T-helper 2 cell treated with Interferon-gamma antibody and Interleukin-4, amounts not matched to agents 5 μg/mL and 100 μg/mL, for 36 hours (primary cell): ENCODE measurements around the gene GXYLT1.
"Not testable (repeated sequence)": the region's sequence is repeated elsewhere in the genome, so short reads cannot be mapped to it uniquely, and the experiment has no call there.

Experiments
- DNase-seq: peaks from one replicate; pipeline ENCODE4 v3.0.0; 2021; ENCODE audit warnings: low spot score
- H3K27ac Mint-ChIP-seq: one replicate; pipeline ENCODE4 v1.8.0; 2021; ENCODE audit warnings: mild to moderate bottlenecking, mixed read lengths
- H3K27me3 Mint-ChIP-seq: one replicate; pipeline ENCODE4 v1.8.0; 2021; ENCODE audit warnings: low read depth, mixed read lengths
- H3K36me3 Mint-ChIP-seq: one replicate; pipeline ENCODE4 v1.8.0; 2021; ENCODE audit warnings: low read depth, mixed read lengths
- H3K4me1 Mint-ChIP-seq: one replicate; pipeline ENCODE4 v1.8.0; 2021; ENCODE audit warnings: low read depth, mixed read lengths
- H3K4me3 Mint-ChIP-seq: one replicate; pipeline ENCODE4 v1.8.0; 2022; ENCODE audit warnings: mild to moderate bottlenecking, moderate library complexity, mixed read lengths
- H3K9me3 Mint-ChIP-seq: one replicate; pipeline ENCODE4 v1.8.0; 2021; ENCODE audit warnings: mixed read lengths

GXYLT1 gene

DNA sequence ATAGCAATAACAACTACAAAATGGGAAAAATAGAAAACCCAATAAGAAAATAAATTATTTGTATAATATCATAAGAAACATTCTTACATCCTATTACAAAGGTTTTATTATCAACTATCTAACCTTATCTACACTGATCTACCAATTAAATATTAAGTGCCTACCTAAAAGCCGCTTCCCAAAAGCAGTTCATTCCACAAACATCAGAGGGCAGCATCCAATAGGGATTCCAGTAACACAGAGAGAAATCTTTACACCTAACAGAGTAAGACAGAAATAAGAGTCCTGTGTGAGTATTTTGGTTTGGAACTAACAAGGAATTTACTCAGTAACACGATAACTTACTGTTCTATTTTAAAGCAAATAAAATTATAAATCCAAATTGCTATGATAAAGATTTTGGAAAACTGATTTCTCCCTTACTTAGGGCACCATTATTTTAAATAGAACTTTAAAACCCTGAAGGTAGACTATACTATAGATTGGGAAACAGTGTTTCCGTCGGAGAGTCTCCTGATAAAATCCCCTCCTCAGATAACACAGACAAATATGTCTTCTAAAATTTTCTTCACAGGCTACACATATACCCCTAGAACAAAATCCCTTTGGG, 15.0 kb downstream of the GXYLT1 start:
- no peak overlapping the region for H3K27ac Mint-ChIP-seq
- H3K36me3 Mint-ChIP-seq, result no peaks in the 10 kb centered on the region
- H3K4me3 Mint-ChIP-seq, result no peak overlapping the region
- no peak for DNase-seq
- H3K27me3 Mint-ChIP-seq, result no peaks in the 10 kb centered on the region
- H3K4me1 Mint-ChIP-seq, result peaks cover 6% of the 10 kb centered on the region
- no peaks in the 10 kb centered on the region for H3K9me3 Mint-ChIP-seq

DNA sequence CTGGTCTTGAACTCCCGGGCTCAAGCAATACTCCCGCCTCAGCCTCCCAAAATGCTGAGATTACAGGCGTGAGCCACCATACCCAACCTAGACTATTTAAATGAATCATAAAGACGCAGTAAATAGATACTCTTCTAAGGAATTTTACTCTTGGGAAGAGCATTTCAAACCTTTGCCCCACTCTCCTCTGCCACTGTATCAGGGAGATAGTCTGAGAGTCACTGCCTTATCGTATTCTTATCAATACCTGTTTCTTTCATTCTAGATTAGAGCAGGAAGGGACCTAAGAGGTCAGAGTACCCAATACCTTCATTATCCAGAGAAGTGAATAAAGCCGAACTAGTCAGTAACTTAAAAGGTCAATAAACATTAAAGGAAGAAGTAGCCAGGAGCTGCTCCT, 15.8 kb downstream of the GXYLT1 start:
- Mint-ChIP-seq H3K27me3 (no peaks in the 10 kb centered on the region), H3K9me3 (no peaks in the 10 kb centered on the region), H3K27ac (no peak overlapping the region), H3K4me3 (no peak overlapping the region), H3K4me1 (peaks cover 6% of the 10 kb centered on the region), H3K36me3 (no peaks in the 10 kb centered on the region)
- DNase-seq, result no peak

DNA sequence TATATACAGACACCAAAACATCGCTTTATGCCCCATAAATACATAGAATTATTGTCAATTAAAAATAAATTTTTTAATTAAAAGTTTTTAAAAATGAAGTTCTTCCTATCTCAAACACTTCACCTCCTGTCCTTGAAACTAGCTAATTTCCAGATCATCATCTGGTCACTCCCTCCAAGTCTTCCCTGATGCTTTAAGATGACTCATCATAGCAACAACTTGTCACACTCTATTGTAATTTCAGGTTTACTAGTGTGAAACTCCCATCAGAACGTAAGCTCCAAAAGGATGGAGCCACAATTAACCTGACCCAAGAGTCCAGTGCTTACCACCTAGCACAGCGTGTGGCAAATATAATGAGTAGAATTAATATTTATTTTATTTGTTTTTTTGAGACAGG, 16.3 kb downstream of the GXYLT1 start:
- H3K4me1 Mint-ChIP-seq, result peaks cover 6% of the 10 kb centered on the region

DNA sequence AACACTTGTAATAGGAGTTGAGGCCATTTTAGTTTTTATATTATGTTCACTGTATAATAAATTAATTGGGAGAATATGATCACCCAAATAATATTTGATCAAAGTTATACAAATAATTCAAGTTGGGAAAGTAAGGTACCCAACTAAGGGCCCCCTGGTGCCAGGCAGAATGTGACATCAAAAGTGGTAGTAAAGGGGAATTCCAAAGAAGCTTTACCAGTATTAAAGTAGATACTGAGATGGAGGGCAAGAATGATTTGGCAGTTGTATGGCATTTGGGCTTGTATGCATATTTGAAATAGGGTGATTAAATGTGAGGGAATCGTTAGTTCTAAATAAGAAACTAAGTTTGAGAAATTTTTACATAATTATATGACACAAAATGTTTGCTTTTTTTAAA, 17.7 kb downstream of the GXYLT1 start:
- Mint-ChIP-seq H3K4me1 (peaks cover 6% of the 10 kb centered on the region), H3K36me3 (no peaks in the 10 kb centered on the region), H3K4me3 (no peak overlapping the region), H3K27me3 (no peaks in the 10 kb centered on the region), H3K9me3 (no peaks in the 10 kb centered on the region), H3K27ac (no peak overlapping the region)
- DNase-seq, result no peak

More for the DNA sequence above, 16.3 kb downstream of the GXYLT1 start:
- no peak overlapping the region for H3K4me3 Mint-ChIP-seq
- no peak overlapping the region for H3K27ac Mint-ChIP-seq
- H3K9me3 Mint-ChIP-seq, result no peaks in the 10 kb centered on the region
- H3K27me3 Mint-ChIP-seq, result no peaks in the 10 kb centered on the region
- no peaks in the 10 kb centered on the region for H3K36me3 Mint-ChIP-seq
- DNase-seq, result no peak

DNA sequence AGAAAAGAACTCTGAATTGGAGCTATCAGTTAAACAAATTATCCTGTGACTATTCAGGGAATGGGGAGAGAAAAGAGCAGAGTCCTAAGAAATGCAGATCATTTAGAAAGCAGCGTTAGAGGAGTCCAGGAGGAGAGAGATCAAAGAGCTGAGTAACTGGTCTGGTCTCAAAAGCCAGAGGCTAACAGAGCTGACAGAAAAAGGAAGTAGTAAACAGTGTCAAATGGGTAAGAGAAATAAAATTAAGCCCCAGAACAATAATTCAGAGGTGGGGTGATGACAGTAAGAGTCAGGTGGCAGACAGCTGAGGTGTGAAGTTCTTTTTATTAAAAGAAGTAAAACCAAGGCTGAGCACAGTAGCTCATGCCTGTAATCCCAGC, 19.3 kb downstream of the GXYLT1 start:
- Mint-ChIP-seq H3K27me3 (no peaks in the 10 kb centered on the region), H3K36me3 (peaks cover 2% of the 10 kb centered on the region), H3K4me1 (peaks cover 6% of the 10 kb centered on the region), H3K27ac (no peak overlapping the region), H3K9me3 (no peaks in the 10 kb centered on the region), H3K4me3 (no peak overlapping the region)
- DNase-seq, result no peak

DNA sequence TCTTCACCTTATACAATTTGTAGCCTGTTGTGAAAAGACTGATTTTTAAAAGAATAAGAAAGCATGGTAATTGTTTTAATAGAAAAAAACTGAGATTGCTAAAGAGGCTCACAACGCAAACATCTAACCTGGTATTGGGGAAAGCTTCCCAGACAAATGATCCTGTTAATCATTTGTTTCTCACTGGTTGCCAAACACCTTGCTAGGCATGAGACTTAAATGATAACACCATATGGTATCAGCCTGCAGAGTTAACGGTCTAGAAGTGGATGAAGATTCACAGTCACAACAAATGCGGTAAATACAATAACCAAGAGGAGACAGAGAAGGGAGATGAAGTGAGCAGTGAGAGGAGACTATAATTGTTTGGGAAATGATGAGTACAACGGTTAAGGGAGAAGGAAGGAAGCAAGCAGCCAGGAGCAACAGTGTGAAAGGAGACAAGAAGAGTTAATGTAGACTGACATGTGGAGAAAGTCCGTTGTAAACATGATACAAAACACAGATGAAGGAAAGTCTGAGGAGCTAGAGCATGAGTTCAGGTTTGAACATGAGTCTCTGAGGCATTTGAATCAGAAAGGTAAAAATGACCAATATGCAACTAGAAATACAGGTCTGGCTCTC, 19.8 kb downstream of the GXYLT1 start:
- Mint-ChIP-seq H3K9me3 (no peaks in the 10 kb centered on the region), H3K4me3 (no peak overlapping the region), H3K27ac (no peak overlapping the region), H3K36me3 (peaks cover 5% of the 10 kb centered on the region), H3K27me3 (no peaks in the 10 kb centered on the region), H3K4me1 (peaks cover 8% of the 10 kb centered on the region)
- DNase-seq, result no peak

DNA sequence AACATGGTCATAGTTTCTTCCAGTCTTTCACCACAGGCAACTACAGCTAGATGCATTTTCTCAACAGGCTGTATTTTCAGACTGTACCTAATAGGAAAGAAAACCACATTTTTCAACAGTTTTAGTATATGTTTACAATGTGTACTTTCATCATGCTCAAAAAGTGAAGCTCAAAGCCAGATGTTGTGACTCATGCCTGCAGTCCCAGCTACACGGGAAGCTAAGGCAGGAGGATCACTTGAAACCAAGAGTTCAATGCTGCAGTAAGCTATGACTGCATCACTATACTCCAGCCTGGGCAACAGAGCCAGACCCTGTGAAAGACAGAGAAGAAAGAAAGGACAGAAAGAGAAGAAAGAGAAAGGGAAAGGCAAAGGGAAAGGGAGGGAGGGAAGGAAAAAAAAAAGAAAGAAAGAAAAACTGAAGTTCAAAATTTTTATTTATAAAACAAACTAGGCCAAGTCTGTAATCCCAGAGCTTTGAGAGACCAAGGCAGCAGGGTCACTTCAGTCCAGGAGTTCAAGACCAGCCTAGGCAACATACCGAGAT, 25.5 kb downstream of the GXYLT1 start:
- H3K4me3 Mint-ChIP-seq, result no peak overlapping the region
- peaks cover 40% of the 10 kb centered on the region for H3K36me3 Mint-ChIP-seq
- H3K27ac Mint-ChIP-seq, result peak overlapping the region; percentile 82
- H3K9me3 Mint-ChIP-seq, result peaks cover 2% of the 10 kb centered on the region
- no peak for DNase-seq
- peaks cover 10% of the 10 kb centered on the region for H3K4me1 Mint-ChIP-seq
- H3K27me3 Mint-ChIP-seq, result no peaks in the 10 kb centered on the region

DNA sequence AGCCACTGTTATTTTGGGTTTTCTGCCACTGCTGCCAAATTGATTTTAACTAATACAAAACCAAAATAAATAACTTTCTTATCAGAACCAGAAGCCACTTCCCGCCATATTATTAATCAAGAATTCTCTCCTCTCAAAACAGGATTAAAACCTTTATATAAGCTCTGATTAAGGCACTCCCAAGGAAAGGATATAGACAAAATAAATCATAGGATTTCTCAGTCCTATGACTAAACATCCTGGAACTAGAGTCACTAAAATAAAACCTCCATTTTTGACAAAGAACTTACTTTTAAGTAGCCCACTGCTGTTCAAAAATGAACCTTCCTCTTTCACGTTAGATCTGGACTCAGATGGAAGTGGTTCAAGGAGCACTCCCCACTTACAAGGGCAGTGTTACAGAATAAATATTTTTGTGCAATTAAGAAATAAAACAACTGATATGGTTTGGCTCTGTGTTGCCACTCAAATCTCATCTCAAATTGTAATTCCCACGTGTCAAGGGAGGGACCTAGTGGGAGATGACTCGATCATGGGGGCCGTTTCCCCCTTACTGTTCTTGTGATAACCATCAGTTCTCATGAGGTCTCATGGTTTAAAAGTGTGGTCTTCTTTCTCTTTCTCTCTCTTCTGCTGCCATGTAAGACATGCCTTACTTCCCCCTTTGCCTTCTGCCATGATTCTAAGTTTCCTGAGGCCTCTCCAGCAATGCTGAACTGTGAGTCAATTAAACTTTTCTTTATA, 26.4 kb downstream of the GXYLT1 start:
- DNase-seq, result no peak
- H3K4me3 Mint-ChIP-seq, result no peak overlapping the region
- no peak overlapping the region for H3K27ac Mint-ChIP-seq
- H3K9me3 Mint-ChIP-seq, result peaks cover 7% of the 10 kb centered on the region
- no peaks in the 10 kb centered on the region for H3K27me3 Mint-ChIP-seq
- H3K36me3 Mint-ChIP-seq, result peaks cover 45% of the 10 kb centered on the region
- H3K4me1 Mint-ChIP-seq, result peaks cover 10% of the 10 kb centered on the region

DNA sequence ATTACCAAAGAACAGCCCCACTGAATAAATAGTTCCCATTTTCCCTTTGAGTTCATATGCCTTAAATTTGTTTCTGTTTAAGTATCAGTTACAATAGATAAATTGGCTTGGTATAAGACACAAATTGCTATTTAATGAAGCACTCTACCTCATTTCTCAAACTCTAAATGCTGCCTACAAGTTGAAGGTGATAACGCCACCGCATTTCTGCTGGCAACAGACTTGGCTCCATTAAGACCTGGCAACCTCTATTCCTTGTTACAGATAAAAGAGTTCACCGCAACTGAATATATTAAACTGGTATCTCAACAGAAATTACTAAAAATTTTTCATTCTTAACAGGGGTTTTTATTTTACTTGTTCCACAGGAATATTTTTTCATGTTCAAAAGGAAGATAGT, 35.6 kb downstream of the GXYLT1 start:
- no peak for DNase-seq
- no peaks in the 10 kb centered on the region for H3K4me1 Mint-ChIP-seq
- no peak overlapping the region for H3K4me3 Mint-ChIP-seq
- no peak overlapping the region for H3K27ac Mint-ChIP-seq
- no peaks in the 10 kb centered on the region for H3K27me3 Mint-ChIP-seq
- peaks cover 11% of the 10 kb centered on the region for H3K9me3 Mint-ChIP-seq
- peaks cover 33% of the 10 kb centered on the region for H3K36me3 Mint-ChIP-seq

DNA sequence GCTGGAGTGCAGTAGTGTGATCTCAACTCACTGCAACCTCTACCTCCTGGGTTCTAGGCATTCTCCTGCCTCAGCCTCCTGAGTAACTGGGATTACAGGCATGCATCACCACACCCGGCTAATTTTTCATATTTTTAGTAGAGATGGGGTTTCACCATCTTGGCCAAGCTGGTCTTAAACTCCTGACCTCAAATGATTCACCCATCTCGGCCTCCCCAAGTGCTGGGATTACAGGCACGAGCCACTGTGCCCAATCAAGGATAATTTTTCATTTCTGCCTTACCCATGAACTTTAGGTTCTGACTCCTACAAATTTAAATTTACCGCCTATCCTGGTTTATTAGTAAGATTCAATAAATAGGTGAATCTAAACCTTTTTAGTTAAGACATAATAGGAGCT, 37.9 kb downstream of the GXYLT1 start:
- peaks cover 17% of the 10 kb centered on the region for H3K36me3 Mint-ChIP-seq

DNA sequence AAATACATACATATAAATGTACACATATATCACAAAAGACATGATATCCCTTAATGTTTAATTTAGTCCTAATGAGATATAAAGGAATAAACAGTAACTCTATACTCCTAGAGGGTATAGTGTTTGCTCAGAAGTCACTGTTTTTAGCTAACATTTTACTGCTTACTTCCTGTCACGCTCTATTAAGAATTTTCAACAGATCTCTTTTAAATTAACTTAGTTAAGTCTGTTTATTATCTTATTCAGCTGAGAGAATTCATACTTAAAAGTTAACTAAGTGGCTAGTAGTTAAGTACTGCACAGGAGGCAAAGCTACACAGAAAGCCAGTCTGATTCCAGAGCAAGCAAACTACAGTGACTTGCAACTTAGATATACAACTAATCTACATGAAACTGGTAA, 39.9 kb downstream of the GXYLT1 start:
- DNase-seq, result no peak
- H3K27me3 Mint-ChIP-seq, result no peaks in the 10 kb centered on the region
- no peak overlapping the region for H3K27ac Mint-ChIP-seq
- no peak overlapping the region for H3K4me3 Mint-ChIP-seq
- H3K9me3 Mint-ChIP-seq, result no peaks in the 10 kb centered on the region
- no peaks in the 10 kb centered on the region for H3K4me1 Mint-ChIP-seq
- peaks cover 8% of the 10 kb centered on the region for H3K36me3 Mint-ChIP-seq

More for the DNA sequence above, 37.9 kb downstream of the GXYLT1 start:
- H3K27ac Mint-ChIP-seq, DNase-seq, H3K27me3 Mint-ChIP-seq, H3K4me1 Mint-ChIP-seq, H3K4me3 Mint-ChIP-seq, H3K9me3 Mint-ChIP-seq: not testable (repeated sequence)

DNA sequence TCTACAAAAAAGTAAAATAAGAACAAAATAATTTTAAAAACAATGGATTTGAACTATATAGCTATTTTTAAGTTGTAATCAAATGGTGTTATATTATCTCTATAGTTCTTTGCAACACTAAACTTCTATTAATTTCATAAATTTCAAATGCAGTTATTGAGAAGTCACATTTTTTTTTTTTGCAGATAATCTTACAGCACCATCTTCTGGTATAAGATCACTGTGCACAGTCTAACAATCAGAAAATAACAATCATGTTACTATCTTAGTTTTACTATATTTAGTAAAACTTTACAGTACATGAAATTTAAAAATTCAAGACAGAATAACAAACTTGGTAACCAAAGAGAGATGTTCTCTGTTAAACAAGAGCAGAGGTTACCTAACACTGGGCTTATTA, 40.6 kb downstream of the GXYLT1 start:
- Mint-ChIP-seq H3K27ac (no peak overlapping the region), H3K36me3 (peaks cover 7% of the 10 kb centered on the region), H3K9me3 (no peaks in the 10 kb centered on the region), H3K4me3 (no peak overlapping the region), H3K4me1 (no peaks in the 10 kb centered on the region), H3K27me3 (no peaks in the 10 kb centered on the region)
- DNase-seq, result no peak

DNA sequence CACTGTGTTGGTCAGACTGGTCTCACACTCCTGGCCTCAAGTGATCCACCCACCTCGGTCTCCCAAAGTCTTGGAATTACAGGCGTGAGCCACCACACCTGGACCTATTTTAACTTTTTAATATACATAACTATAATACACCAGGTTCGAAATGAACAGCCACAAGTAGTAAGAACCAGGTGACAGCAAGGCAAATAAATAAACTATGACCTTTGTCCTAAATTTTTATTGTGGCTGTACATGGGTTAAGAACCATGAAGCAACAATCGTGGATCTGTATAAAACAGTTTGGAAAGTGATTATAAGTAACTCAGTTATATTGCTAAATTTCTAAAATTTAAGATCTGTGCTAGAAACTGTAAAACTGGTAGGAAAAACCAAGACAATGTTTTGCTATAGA, 41.5 kb downstream of the GXYLT1 start:
- DNase-seq, result no peak
- Mint-ChIP-seq H3K27ac (no peak overlapping the region), H3K9me3 (no peaks in the 10 kb centered on the region), H3K4me1 (peaks cover 4% of the 10 kb centered on the region), H3K36me3 (peaks cover 4% of the 10 kb centered on the region), H3K27me3 (no peaks in the 10 kb centered on the region), H3K4me3 (no peak overlapping the region)

DNA sequence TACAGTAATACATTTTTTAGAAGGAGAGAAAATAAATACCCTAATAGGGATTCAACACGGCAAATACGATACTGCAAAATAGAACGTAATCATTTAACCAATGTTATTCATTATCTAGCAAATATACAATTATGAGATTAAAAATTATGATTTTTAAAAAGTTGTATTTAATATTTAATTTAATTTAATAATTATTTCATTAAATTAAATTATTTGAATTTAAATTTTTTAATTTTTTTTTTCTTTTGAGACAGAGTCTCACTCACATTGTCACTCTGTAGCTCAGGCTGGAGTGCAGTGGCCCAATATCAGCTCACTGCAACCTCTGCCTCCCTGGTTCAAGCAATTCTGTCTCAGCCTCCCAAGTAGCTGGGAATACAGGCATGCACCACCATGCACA, 42.0 kb downstream of the GXYLT1 start:
- no peak overlapping the region for H3K27ac Mint-ChIP-seq
- no peaks in the 10 kb centered on the region for H3K9me3 Mint-ChIP-seq

More for the DNA sequence above, 42.0 kb downstream of the GXYLT1 start:
- Mint-ChIP-seq H3K4me3 (no peak overlapping the region), H3K36me3 (peaks cover 4% of the 10 kb centered on the region), H3K27me3 (no peaks in the 10 kb centered on the region), H3K4me1 (peaks cover 8% of the 10 kb centered on the region)
- no peak for DNase-seq
